Thoracic aorta (tissue), 2 donors: ENCODE measurements around the gene BSN. TPM values are rescaled to one million over a fixed set of nuclear protein-coding genes. Genes with fewer than 3 reads are reported as not detected.
A peak's percentile ranks its signal among the peaks of the same experiment; 100 is the strongest.

Experiments
- ATAC-seq: fragments of 150-250 bp; one replicate; pipeline ENCODE4 v1.8.0; 2017; ENCODE audit warnings: low read depth; ENCODE audit not compliant: insufficient number of reproducible peaks, low FRiP score
- DNase-seq: peaks from one replicate; pipeline ENCODE4 v3.0.0-alpha.2; 2020; ENCODE audit warnings: low spot score
- H3K27ac ChIP-seq, 2 donors: fragments of 200-600 bp; sonication (generic); 1 replicate in 1 of 2; 2 replicates in 1 of 2; pipeline ENCODE4 v1.5.1; 2016; ENCODE audit warnings: mild to moderate bottlenecking in 2 of 2, moderate library complexity in 2 of 2
- H3K27me3 ChIP-seq: fragments of 200-600 bp; sonication (generic); replicated peaks from 2 replicates; pipeline ENCODE4 v1.6.0; 2016; ENCODE audit warnings: mild to moderate bottlenecking; ENCODE audit not compliant: insufficient read depth
- H3K36me3 ChIP-seq: fragments of 200-600 bp; sonication (generic); one replicate; pipeline ENCODE4 v1.5.1; 2016
- H3K4me1 ChIP-seq, 2 donors: fragments of 200-600 bp; sonication (generic); 1 replicate in 1 of 2; 2 replicates in 1 of 2; pipeline versions ENCODE4 v1.5.1 to v1.6.0; 2016; ENCODE audit warnings: low read depth in 2 of 2, mild to moderate bottlenecking in 1 of 2; ENCODE audit not compliant: control insufficient read depth in 1 of 2
- H3K4me3 ChIP-seq: fragments of 200-600 bp; sonication (generic); 2 replicates; pipeline ENCODE4 v1.5.1; 2016; ENCODE audit warnings: mild to moderate bottlenecking
- H3K9me3 ChIP-seq: fragments of 200-600 bp; sonication (generic); 2 replicates; pipeline ENCODE4 v1.5.1; 2016
- CTCF ChIP-seq: fragments of 200-600 bp; sonication (generic); IDR thresholded peaks from one replicate; pipeline ENCODE4 v1.5.1; 2019; ENCODE audit warnings: antibody characterized with exemption
- total RNA-seq, 2 donors: library from RNA; depleted of rRNA; stranded (reverse); fragments of >200 nt; gene quantifications; one replicate each; pipeline versions ENCODE4 v1.1.0 to v1.2.3, GENCODE V29; 2016

Gene BSN
- total RNA-seq, 2 donors from 2014 or later: 0.27 to 0.35 TPM

GRCh38 chr3:49717211-49717958 is 163.1 kb downstream of the BSN start:
- no peaks in the 10 kb centered on the region for H3K27me3 ChIP-seq
- H3K27ac ChIP-seq: no peak overlapping the region
- H3K36me3 ChIP-seq: peaks cover 23% of the 10 kb centered on the region
- no peaks in the 10 kb centered on the region for H3K9me3 ChIP-seq
- ATAC-seq (no peak), DNase-seq (no peak)
- H3K4me3 ChIP-seq: no peak overlapping the region
- TF ChIP-seq CTCF: no peak
- peaks cover 8 to 20% of the 10 kb centered on the region in 2 donors for H3K4me1 ChIP-seq

- Histone ChIP-seq H3K9me3 (no peaks in the 10 kb centered on the region), H3K4me1 (peaks cover 17 to 29% of the 10 kb centered on the region in 2 donors), H3K36me3 (peaks cover 20% of the 10 kb centered on the region), H3K4me3 (peak overlapping the region; percentile 87), H3K27ac (no peak overlapping the region), H3K27me3 (no peaks in the 10 kb centered on the region)
- ATAC-seq (no peak), DNase-seq (no peak)
- TF ChIP-seq CTCF: no peak
Measured at GRCh38 chr3:49717959-49718857, 163.9 kb downstream of the BSN start.

GRCh38 chr3:49718858-49719213 is 164.6 kb downstream of the BSN start:
- Histone ChIP-seq H3K4me3 (peak overlapping the region; percentile 87), H3K27ac (no peak overlapping the region), H3K36me3 (peaks cover 20% of the 10 kb centered on the region), H3K27me3 (no peaks in the 10 kb centered on the region), H3K4me1 (peaks cover 17 to 29% of the 10 kb centered on the region in 2 donors), H3K9me3 (no peaks in the 10 kb centered on the region)
- DNase-seq (no peak), ATAC-seq (no peak)
- TF ChIP-seq CTCF: no peak

- H3K27ac ChIP-seq: peak within 1 kb of the TSS; percentile 65 to 66
- peaks cover 17 to 31% of the 10 kb centered on the region in 2 donors for H3K4me1 ChIP-seq
- no peaks in the 10 kb centered on the region for H3K27me3 ChIP-seq
- peaks cover 20% of the 10 kb centered on the region for H3K36me3 ChIP-seq
- H3K4me3 ChIP-seq: peak within 1 kb of the TSS; percentile 87
- peak; percentile 89 for TF ChIP-seq CTCF
- peak; percentile 71 for ATAC-seq
- no peaks in the 10 kb centered on the region for H3K9me3 ChIP-seq
- peak; percentile 90 for DNase-seq
Measured at GRCh38 chr3:49719214-49719884, 165.1 kb downstream of the BSN start, which contains the start of gene AMIGO3. Gene AMIGO3, minus strand, starts transcription at chr3:49719684. Its CDS starts 219 bp downstream, at chr3:49719465.

Other genes with a start within 250 kb of the BSN start
- gene USP4, start 214.4 kb upstream of the BSN start, total RNA-seq: 10 to 100 TPM; 41.2 to 74.1 TPM
- gene GPX1, start 196.1 kb upstream of the BSN start, total RNA-seq: 100 to 1,000 TPM; 187 to 319 TPM
- gene RHOA, start 142.5 kb upstream of the BSN start, total RNA-seq: 100 to 1,000 TPM; 524 to 630 TPM
- gene TCTA, start 142.1 kb upstream of the BSN start, total RNA-seq: 10 to 100 TPM; 25.7 to 32.4 TPM
- 1 to 10 TPM; 7.0 to 7.2 TPM for gene AMT, start 132.0 kb upstream of the BSN start, total RNA-seq
- 10 to 100 TPM in 1 of 2 donors, 1 to 10 TPM in 1; 9.8 to 13.5 TPM for gene NICN1, start 125.2 kb upstream of the BSN start, total RNA-seq
- gene DAG1, start 84.2 kb upstream of the BSN start, total RNA-seq: 100 to 1,000 TPM in 1 of 2 donors, 10 to 100 TPM in 1; 71.9 to 171 TPM
- gene APEH, start 119.9 kb downstream of the BSN start, total RNA-seq: 100 to 1,000 TPM in 1 of 2 donors, 10 to 100 TPM in 1; 57.6 to 108 TPM
- gene MST1, start 135.0 kb downstream of the BSN start, total RNA-seq: 1 to 10 TPM; 8.3 to 9.2 TPM
- 10 to 100 TPM; 28.3 to 29.4 TPM for gene RNF123, start 135.1 kb downstream of the BSN start, total RNA-seq
- gene AMIGO3, start 165.2 kb downstream of the BSN start, total RNA-seq: 1 to 10 TPM; 3.0 to 5.8 TPM
- gene GMPPB, start 169.5 kb downstream of the BSN start, total RNA-seq: 10 to 100 TPM; 30.5 to 43.1 TPM
- 10 to 100 TPM; 56.6 to 69.0 TPM for gene IP6K1, start 232.1 kb downstream of the BSN start, total RNA-seq
- gene CDHR4, start 245.4 kb downstream of the BSN start, total RNA-seq: under 1 TPM in 1 of 2 donors, not detected in 1; 0.68 TPM
- 1 to 10 TPM; 6.4 to 9.2 TPM for gene INKA1, start 248.8 kb downstream of the BSN start, total RNA-seq